GM12865 (cell line): Measurements from ENCODE around the gene PTPMT1.
A peak's percentile ranks its signal among the peaks of the same experiment; 100 is the strongest.

Experiments used
- DNase-seq: peaks from one replicate; pipeline ENCODE4 v3.0.0; 2010; ENCODE audit warnings: low read depth
- H3K4me3 ChIP-seq: 2 replicates; pipeline ENCODE4 v1.5.1; 2011; ENCODE audit warnings: mild to moderate bottlenecking, low read depth, low read length, control low read depth
- TF ChIP-seq, protein P1 (sequence below): IDR thresholded peaks from 2 replicates; pipeline ENCODE4 v1.5.1; 2011; ENCODE audit warnings: low read length, control low read depth, low read depth, inconsistent platforms; ENCODE audit not compliant: insufficient read depth; ENCODE audit errors: missing control alignments

The PTPMT1 gene

DNA sequence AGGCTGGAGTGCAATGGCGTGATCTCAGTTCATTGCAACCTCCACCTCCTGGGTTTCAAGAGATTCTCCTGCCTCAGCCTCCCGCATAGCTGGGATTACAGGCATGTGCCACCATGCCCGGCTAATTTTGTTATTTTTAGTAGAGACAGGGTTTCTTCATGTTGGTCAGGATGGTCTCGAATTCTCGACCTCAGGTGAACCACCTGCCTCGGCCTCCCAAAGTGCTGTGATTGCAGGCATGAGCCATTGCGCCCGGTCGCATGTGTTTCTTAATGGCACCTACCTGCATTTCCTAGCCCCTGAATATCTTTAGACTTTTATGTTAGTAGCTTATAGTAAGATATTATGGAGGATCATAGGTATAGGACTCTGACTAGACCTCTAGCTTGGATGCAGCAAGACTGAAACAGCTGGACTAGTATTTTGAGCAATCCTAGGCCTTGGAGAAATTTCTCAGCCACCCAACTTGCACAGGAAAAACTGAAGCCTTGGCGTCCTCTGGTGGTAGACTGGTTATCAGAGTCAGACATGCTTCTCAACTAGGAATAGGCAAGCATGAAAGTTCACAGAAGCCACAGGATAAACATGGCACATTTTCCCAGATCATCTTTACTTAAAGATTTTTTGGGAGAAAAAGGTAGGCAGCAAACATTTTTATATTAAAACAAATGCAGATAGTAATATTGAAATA lies 51.5 kb downstream of the PTPMT1 start:
- TF ChIP-seq, protein P1, sequence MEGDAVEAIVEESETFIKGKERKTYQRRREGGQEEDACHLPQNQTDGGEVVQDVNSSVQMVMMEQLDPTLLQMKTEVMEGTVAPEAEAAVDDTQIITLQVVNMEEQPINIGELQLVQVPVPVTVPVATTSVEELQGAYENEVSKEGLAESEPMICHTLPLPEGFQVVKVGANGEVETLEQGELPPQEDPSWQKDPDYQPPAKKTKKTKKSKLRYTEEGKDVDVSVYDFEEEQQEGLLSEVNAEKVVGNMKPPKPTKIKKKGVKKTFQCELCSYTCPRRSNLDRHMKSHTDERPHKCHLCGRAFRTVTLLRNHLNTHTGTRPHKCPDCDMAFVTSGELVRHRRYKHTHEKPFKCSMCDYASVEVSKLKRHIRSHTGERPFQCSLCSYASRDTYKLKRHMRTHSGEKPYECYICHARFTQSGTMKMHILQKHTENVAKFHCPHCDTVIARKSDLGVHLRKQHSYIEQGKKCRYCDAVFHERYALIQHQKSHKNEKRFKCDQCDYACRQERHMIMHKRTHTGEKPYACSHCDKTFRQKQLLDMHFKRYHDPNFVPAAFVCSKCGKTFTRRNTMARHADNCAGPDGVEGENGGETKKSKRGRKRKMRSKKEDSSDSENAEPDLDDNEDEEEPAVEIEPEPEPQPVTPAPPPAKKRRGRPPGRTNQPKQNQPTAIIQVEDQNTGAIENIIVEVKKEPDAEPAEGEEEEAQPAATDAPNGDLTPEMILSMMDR, result peak; percentile 71
- DNase-seq, result peak; percentile 53
- H3K4me3 ChIP-seq, result no peak overlapping the region

DNA sequence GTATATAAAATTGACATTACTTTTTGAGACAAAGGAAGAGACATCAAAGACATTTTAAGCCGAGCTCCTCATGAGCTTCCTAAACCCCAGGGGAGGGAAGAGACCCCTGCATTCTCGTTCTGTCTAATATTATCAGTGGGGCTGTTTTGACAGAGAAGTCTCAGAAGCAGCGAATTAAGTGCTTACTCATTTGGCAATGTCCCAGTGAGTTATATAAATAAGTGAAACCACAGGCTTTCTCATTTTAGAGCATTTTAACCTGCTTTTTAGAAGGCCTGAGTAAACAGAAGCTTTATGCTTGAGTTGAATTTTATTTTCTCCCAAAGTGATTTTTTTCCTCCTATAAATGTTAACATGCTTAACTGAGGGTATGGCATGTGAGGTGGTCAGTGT lies 52.0 kb downstream of the PTPMT1 start:
- TF ChIP-seq, protein P1, result no peak
- peak; percentile 16 for DNase-seq
- H3K4me3 ChIP-seq, result no peak overlapping the region

DNA sequence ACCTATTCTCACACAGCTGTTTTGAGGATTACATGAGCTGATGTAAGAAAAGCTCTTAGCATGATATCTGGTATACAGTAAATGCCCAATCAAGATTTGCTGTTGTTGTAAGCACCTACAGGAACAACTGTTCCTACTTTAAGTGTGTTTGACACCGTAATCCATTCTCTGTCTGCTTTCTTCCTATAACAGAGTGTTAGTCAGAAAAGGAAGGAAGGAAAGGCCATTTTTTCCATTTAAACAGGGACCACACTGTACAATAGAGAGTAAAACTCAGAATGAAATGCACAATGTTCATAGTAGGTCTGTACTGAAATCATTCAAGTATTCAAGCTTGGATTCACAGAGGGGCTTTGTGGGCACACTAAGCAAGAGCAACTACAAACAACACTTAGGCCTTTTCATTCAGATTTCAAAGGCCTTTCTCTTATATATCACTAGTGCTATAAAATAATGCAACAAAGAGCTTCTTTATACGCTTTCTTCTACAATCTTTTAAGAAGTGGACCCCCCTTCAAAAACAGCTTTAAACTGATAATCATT lies 55.5 kb downstream of the PTPMT1 start:
- H3K4me3 ChIP-seq, result no peak overlapping the region
- no peak for DNase-seq

More for the DNA sequence above, 55.5 kb downstream of the PTPMT1 start:
- TF ChIP-seq, protein P1, result no peak
